ENCODE data around the gene TSPAN17.

Gene TSPAN17

DNA sequence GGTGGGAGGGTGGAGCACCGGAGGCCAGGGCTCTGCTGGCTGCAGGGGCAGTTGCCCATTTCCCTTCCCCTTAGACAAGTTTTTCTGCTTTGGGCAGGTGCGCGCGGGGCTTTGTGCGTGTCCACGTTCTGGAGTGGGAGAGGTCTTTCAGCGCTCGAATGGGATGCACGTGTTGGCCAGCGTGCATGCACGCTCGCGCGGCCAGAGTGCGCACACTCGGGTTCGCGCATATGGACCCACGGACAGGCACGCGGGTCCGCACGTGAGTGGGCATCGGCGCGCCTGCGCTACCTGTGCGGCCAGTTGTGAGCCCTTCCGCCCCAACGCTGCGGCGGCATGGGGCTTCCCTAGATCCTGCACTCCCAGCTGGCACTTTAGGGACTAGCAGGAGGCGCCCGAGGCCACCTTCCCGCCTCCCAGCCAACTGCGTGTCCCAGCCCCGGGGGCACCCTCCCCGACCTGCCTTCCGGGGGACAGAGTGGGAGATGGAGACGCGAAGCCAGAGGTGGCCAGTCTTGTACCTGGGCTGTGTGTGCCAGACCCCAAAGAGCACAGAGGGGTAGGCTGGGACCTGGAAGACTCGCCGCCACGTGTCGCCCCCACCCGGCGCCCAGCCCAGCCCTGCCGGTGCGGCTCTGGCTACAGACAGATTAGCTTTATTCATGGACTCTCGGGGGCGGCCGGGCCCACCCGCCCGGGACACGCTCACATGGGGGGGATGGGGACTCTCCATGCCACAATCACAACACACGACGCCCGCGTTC is 27.5 kb upstream of the TSPAN17 start:
- H3K4me3 ChIP-seq: peak overlapping the region; percentile 31
- H3K27me3 ChIP-seq: peaks cover 38% of the 10 kb centered on the region
- H3K9me3 ChIP-seq: no peaks in the 10 kb centered on the region
- H3K4me1 ChIP-seq: peaks cover 50% of the 10 kb centered on the region
- no peaks in the 10 kb centered on the region for H3K36me3 ChIP-seq
- H4K20me1 ChIP-seq: peaks cover 17% of the 10 kb centered on the region; the same call in 1 of the 2 replicates
- no peak overlapping the region for H3K27ac ChIP-seq
- TF ChIP-seq Cebpa-rat (IDR thresholded peaks at IDR 0.05): no peak
- H3K4me2 ChIP-seq: peak overlapping the region; percentile 83
- no peak overlapping the region for H3K9ac ChIP-seq

DNA sequence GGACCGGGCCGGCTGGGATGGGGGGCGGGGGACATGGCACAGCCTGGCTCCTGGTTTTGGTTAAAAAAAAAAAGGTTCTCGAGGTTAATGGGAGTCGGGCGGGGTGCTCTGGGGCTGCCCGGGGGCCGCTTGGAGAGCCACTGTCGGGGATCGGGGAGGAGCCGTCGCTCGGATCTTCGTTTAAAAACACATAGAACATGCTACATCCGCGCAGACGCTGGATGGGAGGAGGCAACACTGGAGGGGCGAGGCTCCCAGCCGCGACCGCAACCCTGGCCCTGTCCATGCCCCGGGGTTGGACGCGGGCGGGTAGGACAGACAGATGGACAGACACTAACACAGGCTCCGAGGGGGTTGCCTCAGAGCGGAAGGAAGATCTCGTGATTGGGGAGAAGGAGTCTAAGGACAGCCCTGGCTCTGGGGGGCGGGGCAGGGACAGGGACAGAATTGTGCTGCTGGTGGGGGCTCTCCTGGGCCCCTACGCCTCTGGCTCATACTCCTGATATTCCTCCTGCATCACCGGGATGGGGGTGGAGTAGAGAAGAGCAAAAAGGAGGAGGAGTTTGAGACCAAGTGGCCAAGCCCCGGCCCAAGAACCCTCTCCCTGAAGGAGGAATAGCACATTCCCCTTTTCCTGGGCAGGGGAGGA is 26.8 kb upstream of the TSPAN17 start:
- Histone ChIP-seq H4K20me1 (peaks cover 24% of the 10 kb centered on the region), H3K9me3 (no peaks in the 10 kb centered on the region), H3K27ac (no peak overlapping the region), H3K4me3 (peak overlapping the region; percentile 31), H3K4me2 (peak overlapping the region; percentile 83), H3K36me3 (no peaks in the 10 kb centered on the region), H3K9ac (no peak overlapping the region), H3K4me1 (peaks cover 53% of the 10 kb centered on the region), H3K27me3 (peaks cover 38% of the 10 kb centered on the region)
- TF ChIP-seq Cebpa-rat (IDR thresholded peaks at IDR 0.05): no peak

DNA sequence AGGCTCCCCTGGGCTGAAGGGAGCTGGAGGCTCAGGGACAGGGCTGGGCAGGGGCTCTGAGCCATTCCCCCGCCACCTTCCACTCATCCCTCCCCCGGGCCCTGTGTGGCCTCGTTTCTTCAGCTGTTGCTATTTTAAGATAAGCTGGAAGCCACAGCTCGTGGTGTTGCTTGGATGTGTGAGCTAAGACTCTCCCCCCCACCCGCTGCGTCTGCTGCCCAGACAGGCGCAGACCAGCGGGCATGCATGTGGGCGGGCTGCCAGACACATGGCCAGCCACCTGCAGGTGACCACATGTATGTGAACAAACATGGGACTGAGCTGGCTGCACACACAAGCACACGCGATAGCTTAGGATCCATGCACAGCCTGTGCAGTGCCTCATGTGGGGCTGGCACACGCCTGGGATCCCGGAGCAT is 25.6 kb upstream of the TSPAN17 start:
- Histone ChIP-seq H3K36me3 (no peaks in the 10 kb centered on the region), H3K27me3 (peaks cover 38% of the 10 kb centered on the region), H3K4me3 (peak overlapping the region; percentile 22; the same call in 1 of the 2 replicates), H4K20me1 (peaks cover 30% of the 10 kb centered on the region), H3K9me3 (no peaks in the 10 kb centered on the region), H3K4me2 (peak overlapping the region; percentile 83), H3K9ac (no peak overlapping the region), H3K27ac (no peak overlapping the region), H3K4me1 (peaks cover 62% of the 10 kb centered on the region)
- TF ChIP-seq Cebpa-rat (IDR thresholded peaks at IDR 0.05): no peak

DNA sequence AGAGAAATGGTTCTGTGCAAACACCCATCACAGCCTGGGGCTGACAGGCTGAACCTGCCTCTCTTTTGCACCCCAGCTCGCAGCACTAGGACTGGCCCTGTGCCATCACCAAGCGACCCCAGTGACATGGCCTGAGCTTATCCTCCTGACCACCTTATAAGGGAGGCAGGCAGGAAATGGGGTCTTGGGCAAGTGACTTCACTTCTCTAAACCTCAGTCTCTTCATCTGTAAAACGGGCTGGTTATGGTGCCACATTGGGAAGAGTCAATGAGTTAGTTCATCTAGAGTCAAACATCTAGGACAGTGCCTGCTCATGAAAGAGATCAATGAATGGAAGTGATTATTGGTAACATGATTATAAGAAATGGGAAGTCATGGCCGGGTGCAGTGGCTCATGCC is 23.1 kb upstream of the TSPAN17 start:
- peaks cover 81% of the 10 kb centered on the region for H3K4me1 ChIP-seq
- H3K9me3 ChIP-seq: no peaks in the 10 kb centered on the region
- no peak for TF ChIP-seq Cebpa-rat (IDR thresholded peaks at IDR 0.05)
- H3K4me3 ChIP-seq: no peak overlapping the region
- no peak overlapping the region for H3K4me2 ChIP-seq
- no peak overlapping the region for H3K27ac ChIP-seq
- peaks cover 42% of the 10 kb centered on the region for H4K20me1 ChIP-seq
- H3K36me3 ChIP-seq: no peaks in the 10 kb centered on the region
- peaks cover 41% of the 10 kb centered on the region for H3K27me3 ChIP-seq
- no peak overlapping the region for H3K9ac ChIP-seq

DNA sequence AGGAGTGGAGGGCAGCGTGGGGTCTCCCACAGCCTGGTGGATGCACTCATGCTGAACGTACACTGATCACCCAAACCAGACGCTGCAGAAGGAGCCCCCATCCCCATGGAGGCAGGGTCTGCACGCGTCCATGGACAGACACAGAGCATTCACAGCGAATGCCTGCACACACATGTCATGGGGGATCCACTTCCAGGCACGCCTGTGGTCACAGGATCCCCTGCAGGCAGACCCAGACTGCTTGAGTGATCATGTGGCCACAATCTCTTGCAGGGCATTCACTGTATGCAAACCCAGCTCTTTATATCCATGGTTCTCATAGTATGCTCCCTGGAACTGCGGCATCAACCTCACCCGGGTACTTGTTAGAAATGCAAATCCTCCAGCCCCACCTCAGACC is 22.3 kb upstream of the TSPAN17 start:
- Histone ChIP-seq H3K4me3 (no peak overlapping the region), H3K9me3 (no peaks in the 10 kb centered on the region), H3K4me2 (peak overlapping the region; percentile 99), H3K4me1 (peaks cover 82% of the 10 kb centered on the region), H3K27ac (no peak overlapping the region), H4K20me1 (peaks cover 42% of the 10 kb centered on the region), H3K27me3 (peaks cover 41% of the 10 kb centered on the region), H3K9ac (no peak overlapping the region), H3K36me3 (no peaks in the 10 kb centered on the region)
- TF ChIP-seq Cebpa-rat (IDR thresholded peaks at IDR 0.05): no peak

DNA sequence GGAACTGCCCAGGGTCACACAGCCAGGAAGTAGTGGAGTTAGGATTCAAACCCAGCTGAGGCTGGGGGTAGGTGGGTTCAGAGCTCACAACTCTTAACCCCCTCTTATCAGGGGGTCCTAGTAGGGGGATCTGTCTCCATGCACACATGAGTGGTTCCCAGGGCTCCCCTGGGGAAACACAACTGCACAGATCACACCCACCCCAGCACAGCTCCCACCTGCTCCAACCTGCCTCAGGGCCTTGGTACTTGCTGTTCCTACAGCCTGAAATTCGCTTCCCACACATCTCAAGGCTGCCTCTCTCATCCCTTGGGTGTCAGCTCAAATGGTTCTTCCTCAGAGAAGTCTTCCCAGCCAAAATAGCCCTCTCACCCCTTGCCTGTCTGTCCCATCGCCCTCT is 21.8 kb upstream of the TSPAN17 start:
- Histone ChIP-seq H3K4me3 (no peak overlapping the region), H3K9me3 (no peaks in the 10 kb centered on the region), H3K36me3 (no peaks in the 10 kb centered on the region), H3K4me2 (peak overlapping the region; percentile 99), H3K27ac (no peak overlapping the region), H3K4me1 (peaks cover 80% of the 10 kb centered on the region), H3K27me3 (peaks cover 41% of the 10 kb centered on the region), H4K20me1 (peaks cover 39% of the 10 kb centered on the region), H3K9ac (no peak overlapping the region)
- no peak for TF ChIP-seq Cebpa-rat (IDR thresholded peaks at IDR 0.05)

DNA sequence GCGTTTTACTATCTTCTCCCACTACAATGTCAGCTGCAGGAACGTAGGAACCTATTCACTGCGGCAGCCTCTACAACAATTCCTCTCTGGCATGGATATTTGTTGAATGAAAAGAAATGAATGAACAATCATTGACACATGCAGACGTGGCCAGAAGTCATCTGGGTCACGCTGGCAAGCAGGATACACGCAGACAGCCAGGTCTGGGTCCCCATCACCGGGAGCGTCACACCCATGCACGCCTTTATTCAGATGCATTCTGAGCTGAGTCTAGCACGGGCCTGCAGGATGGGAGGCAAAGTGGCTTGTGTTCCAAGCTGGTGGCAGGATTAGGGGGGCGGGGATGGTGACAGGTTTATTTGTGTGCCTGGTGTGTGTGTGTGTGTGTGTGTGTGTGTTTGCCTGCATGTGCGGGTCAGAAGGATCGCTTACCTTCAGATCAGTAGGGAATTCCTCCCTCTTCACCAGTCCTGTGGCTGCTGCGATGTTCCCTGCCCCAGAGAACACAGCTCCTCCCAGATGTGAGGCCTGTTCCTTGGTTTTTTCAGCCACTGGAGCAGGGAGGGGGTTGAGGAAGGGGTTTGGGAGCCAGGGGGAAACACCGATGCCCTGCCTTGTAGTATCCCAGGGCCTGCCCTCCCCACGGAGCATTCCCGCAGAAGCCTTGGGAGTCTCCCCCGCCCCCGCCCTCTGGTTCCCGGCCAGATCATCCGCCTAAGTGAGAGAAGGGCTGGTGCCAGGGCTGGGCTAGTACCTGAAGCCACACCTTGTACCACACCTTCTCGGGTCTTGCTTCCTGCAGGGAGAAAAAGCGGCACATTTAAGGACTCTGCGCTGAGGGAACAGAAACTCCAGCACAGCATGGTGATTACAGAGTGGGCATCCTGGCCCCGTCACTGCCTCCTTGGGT is 21.1 kb upstream of the TSPAN17 start:
- TF ChIP-seq Cebpa-rat (IDR thresholded peaks at IDR 0.05): no peak
- H3K9ac ChIP-seq: no peak overlapping the region
- peaks cover 32% of the 10 kb centered on the region for H4K20me1 ChIP-seq
- H3K9me3 ChIP-seq: no peaks in the 10 kb centered on the region
- H3K36me3 ChIP-seq: no peaks in the 10 kb centered on the region
- no peak overlapping the region for H3K27ac ChIP-seq
- peak overlapping the region; percentile 99 for H3K4me2 ChIP-seq
- peaks cover 80% of the 10 kb centered on the region for H3K4me1 ChIP-seq
- H3K27me3 ChIP-seq: peaks cover 35% of the 10 kb centered on the region
- H3K4me3 ChIP-seq: no peak overlapping the region

DNA sequence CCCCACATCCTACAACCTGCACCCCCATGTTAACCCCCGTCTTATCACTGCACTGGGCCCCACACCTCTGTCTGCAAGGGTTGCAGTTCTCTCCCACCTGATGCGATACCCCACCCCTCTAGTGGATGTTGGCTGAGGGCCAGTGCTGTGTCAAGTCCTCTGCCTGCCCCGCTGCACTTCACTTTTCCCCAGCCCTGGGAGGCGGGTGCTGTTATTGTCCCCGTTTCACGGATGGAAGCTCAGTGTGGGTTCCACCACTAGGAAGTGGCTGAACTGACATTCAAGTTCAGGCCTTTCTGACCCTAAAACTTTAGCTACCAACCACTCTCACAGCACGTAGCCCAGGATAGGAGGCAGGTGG is 20.4 kb upstream of the TSPAN17 start:
- Histone ChIP-seq H3K36me3 (no peaks in the 10 kb centered on the region), H3K27me3 (peaks cover 29% of the 10 kb centered on the region), H3K9ac (0 out of 2 replicates have a peak overlapping the region, but pooled peaks have one; percentile 1), H3K27ac (no peak overlapping the region), H3K9me3 (no peaks in the 10 kb centered on the region), H3K4me1 (peaks cover 80% of the 10 kb centered on the region), H3K4me3 (no peak overlapping the region), H3K4me2 (peak overlapping the region; percentile 99), H4K20me1 (peaks cover 32% of the 10 kb centered on the region)
- TF ChIP-seq Cebpa-rat (IDR thresholded peaks at IDR 0.05): no peak

DNA sequence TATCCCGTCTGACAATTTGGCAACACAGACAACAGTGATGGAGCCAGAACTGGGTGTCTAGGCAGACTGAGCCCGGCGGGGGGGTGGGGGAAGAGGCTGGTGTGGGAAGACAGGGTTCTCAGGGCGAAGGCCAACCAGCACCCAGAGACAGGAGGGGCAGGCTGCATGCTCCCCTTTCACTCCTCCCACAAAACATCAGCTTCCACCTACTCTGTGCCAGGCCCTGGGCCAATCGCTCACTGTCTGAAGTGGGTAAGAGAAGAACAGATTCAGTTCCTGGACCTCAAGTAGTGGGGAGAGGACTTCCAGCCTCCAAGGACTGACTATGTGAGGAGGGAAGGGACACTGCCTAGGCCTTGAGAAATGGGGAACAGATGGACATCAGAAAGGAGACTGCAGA is 19.7 kb upstream of the TSPAN17 start:
- Histone ChIP-seq H3K9ac (no peak overlapping the region), H3K4me1 (peaks cover 80% of the 10 kb centered on the region), H3K4me2 (peak overlapping the region; percentile 99), H3K4me3 (no peak overlapping the region), H3K36me3 (no peaks in the 10 kb centered on the region), H4K20me1 (peaks cover 32% of the 10 kb centered on the region), H3K9me3 (no peaks in the 10 kb centered on the region), H3K27me3 (peaks cover 27% of the 10 kb centered on the region), H3K27ac (peak overlapping the region; percentile 7; the same call in 1 of the 2 replicates)
- TF ChIP-seq Cebpa-rat (IDR thresholded peaks at IDR 0.05): no peak

Data from BLaER1 (cell line).